ENCODE results near the gene ENTPD5.
"Not testable (repeated sequence)": the region's sequence is repeated elsewhere in the genome, so short reads cannot be mapped to it uniquely, and the experiment has no call there.

ENTPD5 gene

DNA sequence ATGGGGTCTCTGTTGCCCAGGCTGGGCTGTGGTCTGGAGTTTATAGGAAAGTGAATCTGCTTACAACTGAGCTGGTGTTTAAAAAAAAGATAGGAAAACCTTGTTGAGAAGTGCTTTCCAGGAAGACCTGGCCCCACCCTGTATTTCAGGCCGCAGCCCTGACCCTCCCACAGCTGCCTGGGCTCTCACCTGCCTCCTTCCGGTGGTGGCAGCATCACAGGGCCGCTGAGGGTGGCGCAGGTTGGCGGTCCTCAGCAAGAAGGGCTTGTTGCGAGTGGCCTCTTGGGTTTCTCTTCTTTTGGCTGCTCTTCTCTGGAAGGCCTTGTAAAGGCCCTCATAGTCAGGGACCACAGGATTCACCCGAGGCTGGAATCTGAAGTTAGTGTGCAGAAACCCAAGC is 76.9 kb downstream of the ENTPD5 start:
- no peak for DNase-seq (ENCODE audit: low read depth)

GRCh38 chr14:73937012-73937411 is 82.1 kb downstream of the ENTPD5 start:
- DNase-seq (ENCODE audit: low read depth) = no peak

DNA sequence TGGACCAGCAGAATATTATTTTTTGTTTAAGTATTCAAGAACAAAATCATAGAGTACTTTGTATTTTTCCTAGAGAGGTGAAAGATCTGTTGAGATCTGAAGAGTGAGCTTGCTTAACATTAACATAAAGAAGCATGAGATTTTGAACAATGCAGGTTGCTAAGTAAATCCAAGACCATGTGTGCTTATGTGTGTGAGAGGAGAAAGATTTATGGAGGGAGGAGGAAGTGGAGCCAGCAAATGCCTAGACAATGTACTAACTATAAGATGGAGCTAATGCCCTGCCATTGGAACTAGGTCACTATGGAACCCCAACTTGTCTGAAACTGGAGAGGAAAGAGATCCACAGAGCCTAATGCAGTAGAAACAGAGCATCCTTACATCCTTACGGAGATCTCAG is 82.5 kb downstream of the ENTPD5 start:
- no peak for DNase-seq (ENCODE audit: low read depth)

GRCh38 chr14:73935666-73936065 is 83.4 kb downstream of the ENTPD5 start:
- DNase-seq (ENCODE audit: low read depth) = no peak

GRCh38 chr14:73924337-73924736 is 94.8 kb downstream of the ENTPD5 start:
- DNase-seq (ENCODE audit: low read depth) = no peak

GRCh38 chr14:73919457-73919856 is 99.6 kb downstream of the ENTPD5 start:
- DNase-seq (ENCODE audit: low read depth) = not testable (repeated sequence)

DNA sequence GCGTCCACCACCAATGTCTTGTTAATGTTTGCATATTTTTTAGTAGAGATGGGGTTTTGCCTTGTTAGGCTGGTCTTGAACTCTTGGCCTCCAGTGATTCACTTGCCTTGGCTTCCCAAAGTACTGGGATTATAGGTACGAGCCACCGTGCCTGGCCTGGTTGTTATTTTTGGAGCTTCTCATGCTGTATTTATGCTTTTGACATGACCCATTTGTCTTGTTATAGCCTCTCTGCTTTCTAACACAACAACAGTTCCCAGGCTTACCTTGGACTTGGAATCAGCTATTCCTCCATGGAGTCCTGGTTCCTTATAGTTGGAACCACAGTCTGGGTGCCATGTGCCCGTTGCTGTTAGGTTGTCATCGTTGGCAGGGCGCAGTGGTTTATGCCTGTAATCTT is 102.8 kb downstream of the ENTPD5 start:
- DNase-seq (ENCODE audit: low read depth) = no peak

- DNase-seq (ENCODE audit: low read depth) = no peak
Observed at GRCh38 chr14:73913256-73913655, 105.8 kb downstream of the ENTPD5 start.

- DNase-seq (ENCODE audit: low read depth) = no peak
Observed at GRCh38 chr14:73909681-73910080, 109.4 kb downstream of the ENTPD5 start.

Data from CMK (cell line).